ENCODE data around the gene CTNNBL1. TPM values are rescaled to one million over a fixed set of nuclear protein-coding genes. Genes with fewer than 3 reads are reported as not detected.

Gene CTNNBL1
- total and polyA plus RNA-seq, 2 donors (not counting 1 experiment from before 2014, with no cell fraction given): 31.3 to 39.0 TPM

DNA sequence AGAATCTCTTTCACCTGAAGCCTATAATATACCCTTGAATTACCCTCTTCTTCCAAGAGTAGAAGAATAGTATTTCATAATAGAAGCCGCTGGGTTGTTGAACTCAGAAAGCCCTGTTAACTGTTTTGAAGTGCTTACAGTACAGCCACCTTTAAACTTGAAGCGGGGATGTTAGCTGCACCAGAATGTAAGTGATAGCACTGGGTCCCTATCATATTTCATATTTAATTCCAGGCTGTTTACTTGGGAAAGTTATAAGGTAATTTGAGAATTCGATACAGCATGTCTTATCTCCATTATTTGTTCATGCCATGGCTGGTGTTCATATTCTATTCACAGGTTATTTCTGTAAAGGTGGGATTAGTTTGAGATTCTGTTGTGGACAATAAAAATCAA lies 145.6 kb downstream of the CTNNBL1 start:
- H3K27ac ChIP-seq (ENCODE audit: insufficient read depth, low read length): no peak overlapping the region

DNA sequence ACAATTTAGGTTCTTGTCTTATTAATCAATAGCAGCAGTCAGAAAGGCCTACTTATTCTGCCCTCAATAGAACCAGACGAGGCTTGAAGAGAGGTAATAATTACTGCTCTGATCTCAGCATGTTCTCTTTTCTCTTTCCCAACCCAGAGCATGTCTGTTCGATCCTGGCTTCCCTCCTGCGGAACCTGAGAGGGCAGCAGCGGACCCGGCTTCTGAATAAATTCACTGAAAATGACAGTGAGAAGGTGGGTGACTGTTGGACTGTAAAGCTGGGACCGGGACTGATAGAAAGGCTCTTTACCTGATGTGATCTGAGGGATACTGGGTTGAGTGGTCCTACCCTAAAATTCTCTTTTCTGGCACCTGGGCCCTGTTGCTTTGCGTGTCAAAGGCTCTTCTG lies 146.1 kb downstream of the CTNNBL1 start:
- no peak overlapping the region for H3K27ac ChIP-seq (ENCODE audit: insufficient read depth, low read length)
- no peaks in the 10 kb centered on the region for H3K27me3 ChIP-seq (ENCODE audit: control insufficient read depth, insufficient read depth, low read length)
- no peak overlapping the region for H3K4me2 ChIP-seq (ENCODE audit: extremely low read depth, insufficient read depth, low read length)
- H2AFZ ChIP-seq (ENCODE audit: low read length): no peak overlapping the region
- peaks cover 2% of the 10 kb centered on the region for H3K36me3 ChIP-seq (ENCODE audit: control insufficient read depth, insufficient read depth, low read length)
- no peaks in the 10 kb centered on the region for H3K4me1 ChIP-seq (ENCODE audit: control insufficient read depth, extremely low read depth, insufficient read depth, low read length)
- no peak overlapping the region for H3K9ac ChIP-seq (ENCODE audit: insufficient read depth, low read length)
- no peak for DNase-seq (ENCODE audit: low read depth in 2 of 2)
- TF ChIP-seq, protein P1, sequence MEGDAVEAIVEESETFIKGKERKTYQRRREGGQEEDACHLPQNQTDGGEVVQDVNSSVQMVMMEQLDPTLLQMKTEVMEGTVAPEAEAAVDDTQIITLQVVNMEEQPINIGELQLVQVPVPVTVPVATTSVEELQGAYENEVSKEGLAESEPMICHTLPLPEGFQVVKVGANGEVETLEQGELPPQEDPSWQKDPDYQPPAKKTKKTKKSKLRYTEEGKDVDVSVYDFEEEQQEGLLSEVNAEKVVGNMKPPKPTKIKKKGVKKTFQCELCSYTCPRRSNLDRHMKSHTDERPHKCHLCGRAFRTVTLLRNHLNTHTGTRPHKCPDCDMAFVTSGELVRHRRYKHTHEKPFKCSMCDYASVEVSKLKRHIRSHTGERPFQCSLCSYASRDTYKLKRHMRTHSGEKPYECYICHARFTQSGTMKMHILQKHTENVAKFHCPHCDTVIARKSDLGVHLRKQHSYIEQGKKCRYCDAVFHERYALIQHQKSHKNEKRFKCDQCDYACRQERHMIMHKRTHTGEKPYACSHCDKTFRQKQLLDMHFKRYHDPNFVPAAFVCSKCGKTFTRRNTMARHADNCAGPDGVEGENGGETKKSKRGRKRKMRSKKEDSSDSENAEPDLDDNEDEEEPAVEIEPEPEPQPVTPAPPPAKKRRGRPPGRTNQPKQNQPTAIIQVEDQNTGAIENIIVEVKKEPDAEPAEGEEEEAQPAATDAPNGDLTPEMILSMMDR (conservative IDR thresholded peaks at IDR 0.05 in 1 of 2, IDR thresholded peaks at IDR 0.05 in 1 of 2; ENCODE audit: low read depth in 1 of 2, low read length in 2 of 2): no peak
- no peak for TF ChIP-seq EZH2 (IDR thresholded peaks at IDR 0.05; ENCODE audit: low read length, missing control alignments)
- H4K20me1 ChIP-seq (ENCODE audit: control insufficient read depth, extremely low read depth, insufficient read depth, low read length): no peaks in the 10 kb centered on the region
- no peaks in the 10 kb centered on the region for H3K79me2 ChIP-seq (ENCODE audit: control insufficient read depth, insufficient read depth, low read length)
- no peak overlapping the region for H3K4me3 ChIP-seq (replicated peaks in 1 of 4; ENCODE audit: control extremely low read depth in 1 of 4, insufficient read depth in 1 of 4, low read depth in 3 of 4, low read length in 4 of 4)
- H3K9me3 ChIP-seq (ENCODE audit: control insufficient read depth, insufficient read depth, low read depth, low read length): no peaks in the 10 kb centered on the region

More for the DNA sequence above, 145.6 kb downstream of the CTNNBL1 start:
- H4K20me1 ChIP-seq (ENCODE audit: control insufficient read depth, extremely low read depth, insufficient read depth, low read length): no peaks in the 10 kb centered on the region
- no peak overlapping the region for H3K4me2 ChIP-seq (ENCODE audit: extremely low read depth, insufficient read depth, low read length)
- no peak for DNase-seq (ENCODE audit: low read depth in 2 of 2)
- no peak overlapping the region for H3K9ac ChIP-seq (ENCODE audit: insufficient read depth, low read length)
- no peaks in the 10 kb centered on the region for H3K27me3 ChIP-seq (ENCODE audit: control insufficient read depth, insufficient read depth, low read length)
- H3K36me3 ChIP-seq (ENCODE audit: control insufficient read depth, insufficient read depth, low read length): peaks cover 2% of the 10 kb centered on the region
- H3K4me1 ChIP-seq (ENCODE audit: control insufficient read depth, extremely low read depth, insufficient read depth, low read length): no peaks in the 10 kb centered on the region
- H3K79me2 ChIP-seq (ENCODE audit: control insufficient read depth, insufficient read depth, low read length): no peaks in the 10 kb centered on the region
- no peak overlapping the region for H2AFZ ChIP-seq (ENCODE audit: low read length)
- H3K4me3 ChIP-seq (replicated peaks in 1 of 4; ENCODE audit: control extremely low read depth in 1 of 4, insufficient read depth in 1 of 4, low read depth in 3 of 4, low read length in 4 of 4): no peak overlapping the region
- no peaks in the 10 kb centered on the region for H3K9me3 ChIP-seq (ENCODE audit: control insufficient read depth, insufficient read depth, low read depth, low read length)
- TF ChIP-seq EZH2 (IDR thresholded peaks at IDR 0.05; ENCODE audit: low read length, missing control alignments): no peak
- TF ChIP-seq, protein P1 (conservative IDR thresholded peaks at IDR 0.05 in 1 of 2, IDR thresholded peaks at IDR 0.05 in 1 of 2; ENCODE audit: low read depth in 1 of 2, low read length in 2 of 2): no peak

DNA sequence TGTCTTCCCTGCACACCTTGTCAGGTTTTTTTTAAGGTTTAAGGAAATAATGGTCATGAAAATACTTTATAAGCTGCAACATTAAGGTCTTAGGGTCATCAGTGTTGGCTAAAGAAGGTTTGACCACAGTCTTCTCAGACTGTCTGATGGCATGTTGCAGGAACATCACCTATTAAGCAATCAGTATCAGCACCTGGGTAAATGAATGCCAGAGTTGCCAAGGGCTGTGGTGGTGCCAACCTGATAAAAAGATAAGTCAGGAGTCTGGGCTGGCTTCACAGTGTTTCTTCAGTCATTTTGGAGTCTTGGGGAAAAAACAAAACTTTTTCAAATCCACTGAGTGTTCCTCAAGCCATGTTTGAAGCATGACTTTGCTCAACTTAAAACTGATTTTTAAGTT lies 147.6 kb downstream of the CTNNBL1 start:
- no peaks in the 10 kb centered on the region for H3K9me3 ChIP-seq (ENCODE audit: control insufficient read depth, insufficient read depth, low read depth, low read length)
- H3K27me3 ChIP-seq (ENCODE audit: control insufficient read depth, insufficient read depth, low read length): no peaks in the 10 kb centered on the region
- TF ChIP-seq EZH2 (IDR thresholded peaks at IDR 0.05; ENCODE audit: low read length, missing control alignments): no peak
- TF ChIP-seq, protein P1 (conservative IDR thresholded peaks at IDR 0.05 in 1 of 2, IDR thresholded peaks at IDR 0.05 in 1 of 2; ENCODE audit: low read depth in 1 of 2, low read length in 2 of 2): no peak
- no peak for DNase-seq (ENCODE audit: low read depth in 2 of 2)
- H3K4me1 ChIP-seq (ENCODE audit: control insufficient read depth, extremely low read depth, insufficient read depth, low read length): no peaks in the 10 kb centered on the region
- H3K36me3 ChIP-seq (ENCODE audit: control insufficient read depth, insufficient read depth, low read length): peaks cover 2% of the 10 kb centered on the region
- H3K27ac ChIP-seq (ENCODE audit: insufficient read depth, low read length): no peak overlapping the region
- H3K4me3 ChIP-seq (replicated peaks in 1 of 4; ENCODE audit: control extremely low read depth in 1 of 4, insufficient read depth in 1 of 4, low read depth in 3 of 4, low read length in 4 of 4): no peak overlapping the region
- H3K4me2 ChIP-seq (ENCODE audit: extremely low read depth, insufficient read depth, low read length): no peak overlapping the region
- H3K79me2 ChIP-seq (ENCODE audit: control insufficient read depth, insufficient read depth, low read length): no peaks in the 10 kb centered on the region
- H2AFZ ChIP-seq (ENCODE audit: low read length): no peak overlapping the region
- no peaks in the 10 kb centered on the region for H4K20me1 ChIP-seq (ENCODE audit: control insufficient read depth, extremely low read depth, insufficient read depth, low read length)
- no peak overlapping the region for H3K9ac ChIP-seq (ENCODE audit: insufficient read depth, low read length)
